ENCODE results near the gene DNMBP. TPM values are rescaled to one million over a fixed set of nuclear protein-coding genes. Genes with fewer than 3 reads are reported as not detected.

The DNMBP gene
- total RNA-seq, 1 experiment from 2014 or later, result 19.7 TPM

DNA sequence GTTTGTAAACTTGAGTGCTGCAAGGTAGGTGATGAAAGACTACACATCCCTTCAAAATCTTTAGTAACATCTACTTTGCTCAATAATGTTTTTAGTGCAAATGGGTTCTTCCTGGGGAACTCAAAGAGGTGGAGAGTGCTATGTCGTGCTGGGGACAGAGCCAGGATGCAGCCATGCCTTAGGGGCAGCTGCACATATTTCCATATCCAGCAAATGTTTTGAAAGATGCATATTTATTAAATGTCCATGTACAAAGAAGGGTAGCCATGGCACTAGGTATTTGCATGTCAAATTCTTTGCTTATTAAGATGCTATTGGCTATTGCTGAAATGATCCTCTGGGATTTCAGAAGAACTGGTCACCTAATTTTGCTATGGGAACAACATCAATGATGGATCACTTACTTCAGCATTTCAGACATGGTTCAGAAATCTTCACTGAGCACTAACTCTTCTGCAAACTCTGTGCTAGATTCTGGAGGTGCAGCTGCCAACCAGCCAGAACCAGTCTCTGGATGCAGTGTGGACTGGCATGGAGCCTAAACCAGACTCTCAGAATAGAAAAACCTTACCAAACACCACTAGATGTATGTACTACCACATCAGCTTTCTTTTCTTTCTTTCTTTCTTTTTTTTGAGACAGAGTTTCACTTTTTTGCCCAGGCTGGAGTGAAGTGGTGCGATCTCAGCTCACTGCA is 31.7 kb upstream of the DNMBP start:
- Mint-ChIP-seq H3K4me1 (peaks cover 41% of the 10 kb centered on the region), H3K4me3 (no peak overlapping the region), H3K27ac (no peak overlapping the region), H3K36me3 (no peaks in the 10 kb centered on the region), H3K9me3 (no peaks in the 10 kb centered on the region), H3K27me3 (ENCODE audit: low read depth) (no peaks in the 10 kb centered on the region)
- CTCF ChIA-PET, result interaction anchor here (1.4 kb wide), 1 partner anchor 32 kb away, joined by 7 read pairs; the partner anchor contains the start of gene DNMBP
- POLR2A ChIA-PET, result no interaction called here
- ATAC-seq (no peak), DNase-seq (ENCODE audit: low spot score) (no peak)
- no peak for TF ChIP-seq TCF7 (CRISPR knock-in tag; IDR thresholded peaks at IDR 0.05; ENCODE audit: low read depth)
- TF ChIP-seq FOXK1 (CRISPR knock-in tag; IDR thresholded peaks at IDR 0.05), result no peak
- TF ChIP-seq, protein P1, sequence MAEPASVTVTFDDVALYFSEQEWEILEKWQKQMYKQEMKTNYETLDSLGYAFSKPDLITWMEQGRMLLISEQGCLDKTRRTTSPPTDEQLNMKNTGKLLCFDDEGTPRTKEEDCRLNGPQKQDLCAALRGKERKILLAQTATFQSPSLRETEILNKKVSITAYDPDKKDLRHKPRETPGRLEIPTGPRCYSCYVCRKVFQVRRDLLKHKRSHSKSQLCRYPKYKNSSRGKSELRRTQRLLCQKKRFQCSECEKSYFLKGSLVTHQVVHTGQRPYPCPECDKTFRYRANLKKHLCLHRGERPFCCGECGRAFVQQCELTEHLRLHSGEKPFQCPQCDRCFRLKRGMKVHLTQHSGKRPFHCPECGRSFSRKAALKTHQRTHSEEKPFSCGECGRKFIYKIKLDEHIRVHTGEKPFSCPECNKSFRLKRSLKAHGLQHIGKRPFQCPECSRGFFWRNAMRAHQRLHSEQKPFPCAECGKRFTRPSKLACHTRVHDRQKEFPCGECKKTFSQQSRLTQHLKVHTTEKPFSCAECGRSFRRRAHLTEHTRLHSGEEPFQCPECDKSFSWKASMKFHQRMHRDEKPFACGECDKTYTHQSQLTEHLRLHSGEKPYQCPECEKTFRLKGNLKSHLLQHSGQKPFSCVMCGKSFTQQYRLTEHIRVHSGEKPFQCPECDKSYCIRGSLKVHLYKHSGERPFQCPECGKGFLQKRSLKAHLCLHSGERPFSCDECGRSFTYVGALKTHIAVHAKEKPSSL (CRISPR knock-in tag; conservative IDR thresholded peaks at IDR 0.05), result no peak
- TF ChIP-seq GRHL2 (CRISPR knock-in tag; IDR thresholded peaks at IDR 0.05; ENCODE audit: insufficient replicate concordance, severe bottlenecking), result no peak
- TF ChIP-seq PRRX2 (CRISPR knock-in tag; IDR thresholded peaks at IDR 0.05), result no peak
- TF ChIP-seq, protein P2, sequence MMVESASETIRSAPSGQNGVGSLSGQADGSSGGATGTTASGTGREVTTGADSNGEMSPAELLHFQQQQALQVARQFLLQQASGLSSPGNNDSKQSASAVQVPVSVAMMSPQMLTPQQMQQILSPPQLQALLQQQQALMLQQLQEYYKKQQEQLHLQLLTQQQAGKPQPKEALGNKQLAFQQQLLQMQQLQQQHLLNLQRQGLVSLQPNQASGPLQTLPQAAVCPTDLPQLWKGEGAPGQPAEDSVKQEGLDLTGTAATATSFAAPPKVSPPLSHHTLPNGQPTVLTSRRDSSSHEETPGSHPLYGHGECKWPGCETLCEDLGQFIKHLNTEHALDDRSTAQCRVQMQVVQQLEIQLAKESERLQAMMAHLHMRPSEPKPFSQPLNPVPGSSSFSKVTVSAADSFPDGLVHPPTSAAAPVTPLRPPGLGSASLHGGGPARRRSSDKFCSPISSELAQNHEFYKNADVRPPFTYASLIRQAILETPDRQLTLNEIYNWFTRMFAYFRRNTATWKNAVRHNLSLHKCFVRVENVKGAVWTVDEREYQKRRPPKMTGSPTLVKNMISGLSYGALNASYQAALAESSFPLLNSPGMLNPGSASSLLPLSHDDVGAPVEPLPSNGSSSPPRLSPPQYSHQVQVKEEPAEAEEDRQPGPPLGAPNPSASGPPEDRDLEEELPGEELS (CRISPR knock-in tag; IDR thresholded peaks at IDR 0.05), result no peak
- no peak for TF ChIP-seq HMGA2 (CRISPR knock-in tag; IDR thresholded peaks at IDR 0.05)
- TF ChIP-seq, protein P3, sequence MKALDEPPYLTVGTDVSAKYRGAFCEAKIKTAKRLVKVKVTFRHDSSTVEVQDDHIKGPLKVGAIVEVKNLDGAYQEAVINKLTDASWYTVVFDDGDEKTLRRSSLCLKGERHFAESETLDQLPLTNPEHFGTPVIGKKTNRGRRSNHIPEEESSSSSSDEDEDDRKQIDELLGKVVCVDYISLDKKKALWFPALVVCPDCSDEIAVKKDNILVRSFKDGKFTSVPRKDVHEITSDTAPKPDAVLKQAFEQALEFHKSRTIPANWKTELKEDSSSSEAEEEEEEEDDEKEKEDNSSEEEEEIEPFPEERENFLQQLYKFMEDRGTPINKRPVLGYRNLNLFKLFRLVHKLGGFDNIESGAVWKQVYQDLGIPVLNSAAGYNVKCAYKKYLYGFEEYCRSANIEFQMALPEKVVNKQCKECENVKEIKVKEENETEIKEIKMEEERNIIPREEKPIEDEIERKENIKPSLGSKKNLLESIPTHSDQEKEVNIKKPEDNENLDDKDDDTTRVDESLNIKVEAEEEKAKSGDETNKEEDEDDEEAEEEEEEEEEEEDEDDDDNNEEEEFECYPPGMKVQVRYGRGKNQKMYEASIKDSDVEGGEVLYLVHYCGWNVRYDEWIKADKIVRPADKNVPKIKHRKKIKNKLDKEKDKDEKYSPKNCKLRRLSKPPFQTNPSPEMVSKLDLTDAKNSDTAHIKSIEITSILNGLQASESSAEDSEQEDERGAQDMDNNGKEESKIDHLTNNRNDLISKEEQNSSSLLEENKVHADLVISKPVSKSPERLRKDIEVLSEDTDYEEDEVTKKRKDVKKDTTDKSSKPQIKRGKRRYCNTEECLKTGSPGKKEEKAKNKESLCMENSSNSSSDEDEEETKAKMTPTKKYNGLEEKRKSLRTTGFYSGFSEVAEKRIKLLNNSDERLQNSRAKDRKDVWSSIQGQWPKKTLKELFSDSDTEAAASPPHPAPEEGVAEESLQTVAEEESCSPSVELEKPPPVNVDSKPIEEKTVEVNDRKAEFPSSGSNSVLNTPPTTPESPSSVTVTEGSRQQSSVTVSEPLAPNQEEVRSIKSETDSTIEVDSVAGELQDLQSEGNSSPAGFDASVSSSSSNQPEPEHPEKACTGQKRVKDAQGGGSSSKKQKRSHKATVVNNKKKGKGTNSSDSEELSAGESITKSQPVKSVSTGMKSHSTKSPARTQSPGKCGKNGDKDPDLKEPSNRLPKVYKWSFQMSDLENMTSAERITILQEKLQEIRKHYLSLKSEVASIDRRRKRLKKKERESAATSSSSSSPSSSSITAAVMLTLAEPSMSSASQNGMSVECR (CRISPR knock-in tag; IDR thresholded peaks at IDR 0.05; ENCODE audit: borderline replicate concordance), result no peak
- TF ChIP-seq, protein P4, sequence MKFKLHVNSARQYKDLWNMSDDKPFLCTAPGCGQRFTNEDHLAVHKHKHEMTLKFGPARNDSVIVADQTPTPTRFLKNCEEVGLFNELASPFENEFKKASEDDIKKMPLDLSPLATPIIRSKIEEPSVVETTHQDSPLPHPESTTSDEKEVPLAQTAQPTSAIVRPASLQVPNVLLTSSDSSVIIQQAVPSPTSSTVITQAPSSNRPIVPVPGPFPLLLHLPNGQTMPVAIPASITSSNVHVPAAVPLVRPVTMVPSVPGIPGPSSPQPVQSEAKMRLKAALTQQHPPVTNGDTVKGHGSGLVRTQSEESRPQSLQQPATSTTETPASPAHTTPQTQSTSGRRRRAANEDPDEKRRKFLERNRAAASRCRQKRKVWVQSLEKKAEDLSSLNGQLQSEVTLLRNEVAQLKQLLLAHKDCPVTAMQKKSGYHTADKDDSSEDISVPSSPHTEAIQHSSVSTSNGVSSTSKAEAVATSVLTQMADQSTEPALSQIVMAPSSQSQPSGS (CRISPR knock-in tag; IDR thresholded peaks at IDR 0.05; ENCODE audit: borderline replicate concordance, low read depth), result no peak
- TF ChIP-seq, protein P5, sequence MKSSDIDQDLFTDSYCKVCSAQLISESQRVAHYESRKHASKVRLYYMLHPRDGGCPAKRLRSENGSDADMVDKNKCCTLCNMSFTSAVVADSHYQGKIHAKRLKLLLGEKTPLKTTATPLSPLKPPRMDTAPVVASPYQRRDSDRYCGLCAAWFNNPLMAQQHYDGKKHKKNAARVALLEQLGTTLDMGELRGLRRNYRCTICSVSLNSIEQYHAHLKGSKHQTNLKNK (CRISPR knock-in tag; IDR thresholded peaks at IDR 0.05), result no peak
- no peak for TF ChIP-seq EMX1 (CRISPR knock-in tag; IDR thresholded peaks at IDR 0.05)
- TF ChIP-seq SMAD4 (CRISPR knock-in tag; IDR thresholded peaks at IDR 0.05), result no peak
- no peak for TF ChIP-seq MYBL2 (CRISPR knock-in tag; IDR thresholded peaks at IDR 0.05)
- TF ChIP-seq, protein P6, sequence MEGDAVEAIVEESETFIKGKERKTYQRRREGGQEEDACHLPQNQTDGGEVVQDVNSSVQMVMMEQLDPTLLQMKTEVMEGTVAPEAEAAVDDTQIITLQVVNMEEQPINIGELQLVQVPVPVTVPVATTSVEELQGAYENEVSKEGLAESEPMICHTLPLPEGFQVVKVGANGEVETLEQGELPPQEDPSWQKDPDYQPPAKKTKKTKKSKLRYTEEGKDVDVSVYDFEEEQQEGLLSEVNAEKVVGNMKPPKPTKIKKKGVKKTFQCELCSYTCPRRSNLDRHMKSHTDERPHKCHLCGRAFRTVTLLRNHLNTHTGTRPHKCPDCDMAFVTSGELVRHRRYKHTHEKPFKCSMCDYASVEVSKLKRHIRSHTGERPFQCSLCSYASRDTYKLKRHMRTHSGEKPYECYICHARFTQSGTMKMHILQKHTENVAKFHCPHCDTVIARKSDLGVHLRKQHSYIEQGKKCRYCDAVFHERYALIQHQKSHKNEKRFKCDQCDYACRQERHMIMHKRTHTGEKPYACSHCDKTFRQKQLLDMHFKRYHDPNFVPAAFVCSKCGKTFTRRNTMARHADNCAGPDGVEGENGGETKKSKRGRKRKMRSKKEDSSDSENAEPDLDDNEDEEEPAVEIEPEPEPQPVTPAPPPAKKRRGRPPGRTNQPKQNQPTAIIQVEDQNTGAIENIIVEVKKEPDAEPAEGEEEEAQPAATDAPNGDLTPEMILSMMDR (IDR thresholded peaks at IDR 0.05), result no peak
